A673 (cell line): ENCODE results near the gene PDIA4. TPM values are rescaled to one million over a fixed set of nuclear protein-coding genes. Genes with fewer than 3 reads are reported as not detected.

Experiments
- BruUV-seq: library from RNA; stranded (reverse); fragments of 400-500 nt; replicated peaks from 2 replicates; lab custom pipeline; 2021; lab: Mats Ljungman, UMichigan
- CTCF ChIA-PET: fragments of 300-600 bp; sonication (Branson Sonifier 250); formaldehyde crosslinking; loops from one replicate; lab custom pipeline; 2022; ENCODE audit warnings: antibody characterized with exemption; lab: Charles Lee
- POLR2A ChIA-PET: fragments of 300-600 bp; sonication (Branson Sonifier 250); formaldehyde crosslinking; loops from one replicate; lab custom pipeline; 2022; ENCODE audit warnings: antibody characterized with exemption; ENCODE audit not compliant: low non-redundant PET; lab: Charles Lee
- DNase-seq: peaks from one replicate; pipeline ENCODE4 v3.0.0-alpha.2; 2015; ENCODE audit warnings: low spot score
- H3K27ac ChIP-seq: fragments of 200-600 bp; sonication (generic); 2 replicates; pipeline ENCODE4 v1.5.1; 2016; ENCODE audit warnings: mixed run types, low read depth, mild to moderate bottlenecking, mixed read lengths, antibody characterized with exemption, low read length; ENCODE audit not compliant: poor library complexity, severe bottlenecking
- H3K27me3 ChIP-seq: fragments of 200-600 bp; sonication (generic); replicated peaks from 2 replicates; pipeline ENCODE4 v1.6.1; 2017; ENCODE audit warnings: mixed run types, low read depth, mild to moderate bottlenecking, mixed read lengths, antibody characterized with exemption, low read length; ENCODE audit not compliant: insufficient read depth, poor library complexity
- H3K36me3 ChIP-seq: fragments of 200-600 bp; sonication (generic); 2 replicates; pipeline ENCODE4 v1.6.1; 2016; ENCODE audit warnings: mixed run types, mild to moderate bottlenecking, mixed read lengths, antibody characterized with exemption, low read length; ENCODE audit not compliant: insufficient read depth, poor library complexity, severe bottlenecking
- H3K4me1 ChIP-seq: fragments of 200-600 bp; sonication (generic); 2 replicates; pipeline ENCODE4 v1.6.1; 2017; ENCODE audit warnings: mixed run types, mild to moderate bottlenecking, mixed read lengths, antibody characterized with exemption, low read length; ENCODE audit not compliant: insufficient read depth, poor library complexity, severe bottlenecking
- H3K4me3 ChIP-seq: fragments of 200-600 bp; sonication (generic); 2 replicates; pipeline ENCODE4 v1.5.1; 2016; ENCODE audit warnings: low read depth, mixed run types, mild to moderate bottlenecking, mixed read lengths, low read length; ENCODE audit not compliant: poor library complexity, severe bottlenecking
- H3K9me3 ChIP-seq: fragments of 200-600 bp; sonication (generic); 2 replicates; pipeline ENCODE4 v1.6.1; 2016; ENCODE audit warnings: mixed run types, low read depth, mild to moderate bottlenecking, mixed read lengths, antibody characterized with exemption, low read length; ENCODE audit not compliant: poor library complexity, severe bottlenecking
- EZH2 ChIP-seq: fragments of 200-600 bp; sonication (generic); IDR thresholded peaks from 2 replicates; pipeline ENCODE4 v1.6.1; 2017; ENCODE audit warnings: borderline replicate concordance, low read depth, mild to moderate bottlenecking, mixed read lengths, antibody characterized with exemption, low read length; ENCODE audit not compliant: poor library complexity, severe bottlenecking
- intact Hi-C: fragments of 100-400 bp; cut with micrococcal nuclease; formaldehyde crosslinking; loops from one replicate; pipeline ENCODE4 v1.10.0; 2022; ENCODE audit not compliant: unreplicated experiment
- total RNA-seq: library from RNA; stranded (reverse); gene quantifications from 2 replicates; pipeline ENCODE4 v1.2.3, GENCODE V29; 2021
- TF ChIP-seq, protein P1 (sequence below): fragments of 300-800, 200-600 bp; sonication (generic); conservative IDR thresholded peaks from 2 replicates; pipeline ENCODE4 v1.5.1; 2017; ENCODE audit warnings: low read depth, mild to moderate bottlenecking, antibody characterized with exemption, low read length, moderate library complexity, mixed read lengths

PDIA4 gene
- total RNA-seq, 1 experiment from 2014 or later: 235 TPM

GRCh38 chr7:149007611-149008010 is 20.7 kb downstream of the PDIA4 start:
- CTCF ChIA-PET: interaction anchor here (0.7 to 3.1 kb wide), 2 partner anchors 58 to 200 kb away, joined by 5 to 30 read pairs; no protein-coding TSS in a partner anchor
- no peaks in the 10 kb centered on the region for H3K27me3 ChIP-seq
- no TSS peak for BruUV-seq
- no peaks in the 10 kb centered on the region for H3K4me1 ChIP-seq
- H3K27ac ChIP-seq: no peak overlapping the region
- POLR2A ChIA-PET: no interaction called here
- H3K4me3 ChIP-seq: no peak overlapping the region
- no peak for DNase-seq
- no peak for TF ChIP-seq EZH2
- TF ChIP-seq, protein P1, sequence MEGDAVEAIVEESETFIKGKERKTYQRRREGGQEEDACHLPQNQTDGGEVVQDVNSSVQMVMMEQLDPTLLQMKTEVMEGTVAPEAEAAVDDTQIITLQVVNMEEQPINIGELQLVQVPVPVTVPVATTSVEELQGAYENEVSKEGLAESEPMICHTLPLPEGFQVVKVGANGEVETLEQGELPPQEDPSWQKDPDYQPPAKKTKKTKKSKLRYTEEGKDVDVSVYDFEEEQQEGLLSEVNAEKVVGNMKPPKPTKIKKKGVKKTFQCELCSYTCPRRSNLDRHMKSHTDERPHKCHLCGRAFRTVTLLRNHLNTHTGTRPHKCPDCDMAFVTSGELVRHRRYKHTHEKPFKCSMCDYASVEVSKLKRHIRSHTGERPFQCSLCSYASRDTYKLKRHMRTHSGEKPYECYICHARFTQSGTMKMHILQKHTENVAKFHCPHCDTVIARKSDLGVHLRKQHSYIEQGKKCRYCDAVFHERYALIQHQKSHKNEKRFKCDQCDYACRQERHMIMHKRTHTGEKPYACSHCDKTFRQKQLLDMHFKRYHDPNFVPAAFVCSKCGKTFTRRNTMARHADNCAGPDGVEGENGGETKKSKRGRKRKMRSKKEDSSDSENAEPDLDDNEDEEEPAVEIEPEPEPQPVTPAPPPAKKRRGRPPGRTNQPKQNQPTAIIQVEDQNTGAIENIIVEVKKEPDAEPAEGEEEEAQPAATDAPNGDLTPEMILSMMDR: peak; percentile 26; the same call in 1 of the 2 replicates
- H3K36me3 ChIP-seq: peaks cover 92% of the 10 kb centered on the region
- H3K9me3 ChIP-seq: no peaks in the 10 kb centered on the region
- intact Hi-C loops: no loop called here

DNA sequence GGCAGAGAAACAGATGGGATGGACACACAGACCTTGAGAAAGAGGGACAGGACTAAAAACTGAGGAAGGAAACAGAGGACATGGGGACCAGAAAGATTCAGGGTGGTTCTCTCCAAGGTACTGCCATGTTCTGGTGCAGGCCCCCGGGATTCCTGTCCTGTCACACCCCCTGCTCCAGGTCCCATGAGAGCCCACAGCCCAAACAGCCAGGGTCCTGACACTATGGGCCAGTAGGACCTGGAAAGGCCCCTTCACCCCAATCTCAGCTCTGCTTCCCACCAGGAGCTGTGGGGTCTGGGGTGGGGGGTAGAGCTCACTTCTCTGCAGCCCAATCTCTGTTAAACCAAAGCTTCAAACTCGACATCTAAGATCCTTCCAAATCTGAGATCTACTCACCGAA is 21.2 kb downstream of the PDIA4 start:
- TF ChIP-seq EZH2: no peak
- TF ChIP-seq, protein P1: no peak
- Histone ChIP-seq H3K4me1 (no peaks in the 10 kb centered on the region), H3K36me3 (peaks cover 90% of the 10 kb centered on the region), H3K9me3 (no peaks in the 10 kb centered on the region), H3K27me3 (no peaks in the 10 kb centered on the region), H3K4me3 (no peak overlapping the region), H3K27ac (no peak overlapping the region)
- CTCF ChIA-PET: interaction anchor here (0.7 to 3.1 kb wide), 2 partner anchors 58 to 199 kb away, joined by 5 to 30 read pairs; no protein-coding TSS in a partner anchor
- POLR2A ChIA-PET: no interaction called here
- BruUV-seq: no TSS peak
- no peak for DNase-seq
- intact Hi-C loops: no loop called here

- Histone ChIP-seq H3K36me3 (peaks cover 90% of the 10 kb centered on the region), H3K27ac (no peak overlapping the region), H3K4me3 (no peak overlapping the region), H3K4me1 (no peaks in the 10 kb centered on the region), H3K9me3 (no peaks in the 10 kb centered on the region), H3K27me3 (no peaks in the 10 kb centered on the region)
- intact Hi-C loops: no loop called here
- CTCF ChIA-PET: interaction anchor here (3.1 kb wide), 1 partner anchor 59 kb away, joined by 30 read pairs; no protein-coding TSS in a partner anchor
- POLR2A ChIA-PET: no interaction called here
- BruUV-seq: no TSS peak
- DNase-seq: no peak
- TF ChIP-seq, protein P1: no peak
- TF ChIP-seq EZH2: no peak
Observed at GRCh38 chr7:149006345-149006725, 22.0 kb downstream of the PDIA4 start.
